Activated naive CD4-positive, alpha-beta T cell treated with anti-CD3 and anti-CD28 coated beads, Interleukin-2, amount 50 U/mL, for 16 hours (primary cell): ENCODE data around the gene PDGFRA.

Source experiments
- DNase-seq: peaks from one replicate; pipeline ENCODE4 v3.0.0-alpha.2; 2020

PDGFRA gene

GRCh38 chr4:54228961-54229501 is at the start of gene PDGFRA:
Gene PDGFRA (plus strand): TSS chr4:54229293. CDS start chr4:54258769, 29,476 bp downstream.
- DNase-seq = no peak

GRCh38 chr4:54184581-54184980 is 44.5 kb upstream of the PDGFRA start:
- no peak for DNase-seq

GRCh38 chr4:54185044-54185780 is 43.9 kb upstream of the PDGFRA start:
- DNase-seq = no peak

GRCh38 chr4:54185866-54186265 is 43.2 kb upstream of the PDGFRA start:
- DNase-seq = no peak

GRCh38 chr4:54186371-54186770 is 42.7 kb upstream of the PDGFRA start:
- no peak for DNase-seq

- DNase-seq = no peak
Measured at GRCh38 chr4:54187148-54187547, 41.9 kb upstream of the PDGFRA start.

GRCh38 chr4:54189140-54189539 is 40.0 kb upstream of the PDGFRA start:
- DNase-seq = no peak

- DNase-seq = no peak
Measured at GRCh38 chr4:54192811-54193210, 36.3 kb upstream of the PDGFRA start.

GRCh38 chr4:54197926-54198325 is 31.2 kb upstream of the PDGFRA start:
- no peak for DNase-seq

GRCh38 chr4:54199919-54200318 is 29.2 kb upstream of the PDGFRA start:
- DNase-seq = no peak

GRCh38 chr4:54209617-54210016 is 19.5 kb upstream of the PDGFRA start:
- DNase-seq = no peak

- DNase-seq = no peak
Measured at GRCh38 chr4:54213001-54213400, 16.1 kb upstream of the PDGFRA start.

- no peak for DNase-seq
Measured at GRCh38 chr4:54213761-54214160, 15.3 kb upstream of the PDGFRA start.

- no peak for DNase-seq
Measured at GRCh38 chr4:54215379-54216077, 13.6 kb upstream of the PDGFRA start.

- DNase-seq = peak; percentile 44
Measured at GRCh38 chr4:54217642-54218495, 11.2 kb upstream of the PDGFRA start.

GRCh38 chr4:54218736-54219135 is 10.4 kb upstream of the PDGFRA start:
- DNase-seq = no peak

GRCh38 chr4:54224996-54225597 is 4.0 kb upstream of the PDGFRA start:
- no peak for DNase-seq

- DNase-seq = no peak
Measured at GRCh38 chr4:54225598-54226403, 3.3 kb upstream of the PDGFRA start.

- no peak for DNase-seq
Measured at GRCh38 chr4:54226404-54227255, 2.5 kb upstream of the PDGFRA start.

- DNase-seq = no peak
Measured at GRCh38 chr4:54227256-54228055, 1.6 kb upstream of the PDGFRA start.
